ENCODE results near the gene TMC3.

DNA sequence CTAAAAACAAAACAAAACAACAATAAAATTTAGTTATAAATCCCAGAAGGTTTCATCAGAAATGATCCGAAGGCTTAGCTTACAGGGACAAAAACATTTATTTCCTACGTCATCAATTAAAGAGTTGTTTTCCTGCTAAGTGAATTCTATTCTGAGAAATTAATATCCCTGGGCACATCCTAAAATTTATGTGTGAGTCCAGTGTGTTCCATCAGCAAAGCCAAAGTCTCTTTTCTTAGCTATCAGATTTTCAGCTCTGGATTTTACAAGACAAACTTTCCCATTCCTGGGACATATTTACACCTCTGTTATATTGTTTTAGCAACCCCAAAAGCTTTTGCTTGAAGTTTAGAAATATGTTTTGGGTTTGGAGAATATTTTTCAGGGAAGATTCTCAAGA, 4.4 kb upstream of the TMC3 start:
- TF ChIP-seq ZNF761 (CRISPR knock-in tag; conservative IDR thresholded peaks at IDR 0.05) (no peak), RCOR2 (CRISPR knock-in tag; IDR thresholded peaks at IDR 0.05) (no peak), SIN3B (IDR thresholded peaks at IDR 0.05; ENCODE audit: low read length) (no peak), ZNF652 (CRISPR knock-in tag; IDR thresholded peaks at IDR 0.05; ENCODE audit: borderline replicate concordance, low read depth) (no peak)

Measured in HepG2 (cell line).